IMR-90 (cell line): ENCODE data around the gene ADAMTSL2.

Source experiments
- CEBPB ChIP-seq: IDR thresholded peaks from 2 replicates; pipeline ENCODE4 v1.6.1; 2012; ENCODE audit warnings: low read depth, low read length, improper control_type of control experiment
- CTCF ChIP-seq: conservative IDR thresholded peaks from 2 replicates; pipeline ENCODE4 v1.5.1; 2012; ENCODE audit warnings: mild to moderate bottlenecking, low read depth, low read length, improper control_type of control experiment
- ELK1 ChIP-seq: fragments of 150-350 bp; IDR thresholded peaks from 2 replicates; pipeline ENCODE4 v1.6.1; 2016; ENCODE audit warnings: low read depth, mild to moderate bottlenecking, low read length, moderate library complexity, borderline replicate concordance
- FOS ChIP-seq: fragments of 150-350 bp; IDR thresholded peaks from 2 replicates; pipeline ENCODE4 v1.6.1; 2016; ENCODE audit warnings: low read depth, low read length
- MAZ ChIP-seq: IDR thresholded peaks from 2 replicates; pipeline ENCODE4 v1.6.1; 2012; ENCODE audit warnings: low read depth, mild to moderate bottlenecking, low read length, improper control_type of control experiment, moderate library complexity, borderline replicate concordance
- MXI1 ChIP-seq: IDR thresholded peaks from 2 replicates; pipeline ENCODE4 v1.6.1; 2012; ENCODE audit warnings: low read depth, mild to moderate bottlenecking, low read length, moderate library complexity, borderline replicate concordance
- POLR2A ChIP-seq: IDR thresholded peaks from 2 replicates; pipeline ENCODE4 v1.6.1; 2012; ENCODE audit warnings: mild to moderate bottlenecking, low read depth, low read length
- RCOR1 ChIP-seq: IDR thresholded peaks from 2 replicates; pipeline ENCODE4 v1.6.1; 2012; ENCODE audit warnings: mild to moderate bottlenecking, low read length, improper control_type of control experiment; ENCODE audit not compliant: insufficient replicate concordance
- RFX5 ChIP-seq: IDR thresholded peaks from 2 replicates; pipeline ENCODE4 v1.8.0; 2012; ENCODE audit warnings: low read depth, mild to moderate bottlenecking, low read length, moderate library complexity
- SMC3 ChIP-seq: fragments of 150-350 bp; IDR thresholded peaks from 2 replicates; pipeline ENCODE4 v1.6.1; 2016; ENCODE audit warnings: low read depth, mild to moderate bottlenecking, antibody characterized with exemption, low read length, moderate library complexity
- TF ChIP-seq, protein P1 (sequence below): fragments of 150-350 bp; IDR thresholded peaks from 2 replicates; pipeline ENCODE4 v1.6.1; 2017; ENCODE audit warnings: mild to moderate bottlenecking, antibody characterized with exemption, low read length, low read depth

GRCh38 chr9:133577737-133578112 lies 43.2 kb downstream of the ADAMTSL2 start:
- TF ChIP-seq CTCF (no peak), FOS (no peak), MAZ (no peak), POLR2A (no peak), SMC3 (no peak), RFX5 (no peak), CEBPB (no peak), RCOR1 (no peak), MXI1 (no peak), ELK1 (no peak)
- TF ChIP-seq, protein P1, sequence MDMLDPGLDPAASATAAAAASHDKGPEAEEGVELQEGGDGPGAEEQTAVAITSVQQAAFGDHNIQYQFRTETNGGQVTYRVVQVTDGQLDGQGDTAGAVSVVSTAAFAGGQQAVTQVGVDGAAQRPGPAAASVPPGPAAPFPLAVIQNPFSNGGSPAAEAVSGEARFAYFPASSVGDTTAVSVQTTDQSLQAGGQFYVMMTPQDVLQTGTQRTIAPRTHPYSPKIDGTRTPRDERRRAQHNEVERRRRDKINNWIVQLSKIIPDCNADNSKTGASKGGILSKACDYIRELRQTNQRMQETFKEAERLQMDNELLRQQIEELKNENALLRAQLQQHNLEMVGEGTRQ, result no peak
